Measurements from ENCODE around the gene VPS16. TPM values are rescaled to one million over a fixed set of nuclear protein-coding genes. Genes with fewer than 3 reads are reported as not detected.

Gene VPS16
- polyA plus RNA-seq, 2 of the 4 experiments (the other 2 are of a cell fraction), result 33.0 to 37.5 TPM

GRCh38 chr20:2847802-2848201 is 7.3 kb downstream of the VPS16 start:
- ChIA-PET CTCF (interaction anchor here (14.2 kb wide), 1 partner anchor 94 kb away, joined by 170 read pairs; no protein-coding TSS in a partner anchor), POLR2A (no interaction called here)

GRCh38 chr20:2849529-2849928 is 9.0 kb downstream of the VPS16 start:
- Histone ChIP-seq H3K4me2 (no peak overlapping the region), H3K27ac (no peak overlapping the region), H3K9me3 (no peaks in the 10 kb centered on the region), H3K4me1 (no peaks in the 10 kb centered on the region), H3K4me3 (no peak overlapping the region)
- DNase-seq (ENCODE audit: low read depth in 1 of 2, low spot score in 1 of 2) (no peak), ATAC-seq (no peak), FAIRE-seq (no peak)
- ChIA-PET CTCF (interaction anchor here (0.6 to 14.2 kb wide), 10 partner anchors 9 to 545 kb away, joined by 3 to 170 read pairs (median 5); partner anchors contain the start of genes C20orf141, PCED1A, PTPRA and VPS16), POLR2A (no interaction called here)
- 85% methylated on average over 4 of the region's 4 CpGs for whole genome bisulfite sequencing (ENCODE audit: missing lambda C conversion rate)
- TF ChIP-seq MAFK (IDR thresholded peaks at IDR 0.05; ENCODE audit: partially characterized antibody) (no peak), CBX2 (IDR thresholded peaks at IDR 0.05; ENCODE audit: borderline replicate concordance, low read depth) (no peak), JUN (IDR thresholded peaks at IDR 0.05) (no peak)

More at GRCh38 chr20:2847802-2848201, 7.3 kb downstream of the VPS16 start:
- Histone ChIP-seq H3K4me1 (no peaks in the 10 kb centered on the region), H3K4me2 (no peak overlapping the region), H3K27ac (no peak overlapping the region), H3K4me3 (no peak overlapping the region), H3K9me3 (no peaks in the 10 kb centered on the region)
- TF ChIP-seq EHMT2 (IDR thresholded peaks at IDR 0.05; ENCODE audit: low read depth) (no peak), RFX5 (IDR thresholded peaks at IDR 0.05) (no peak), POLR2A (IDR thresholded peaks at IDR 0.05; ENCODE audit: low read length) (no peak), FOSL2 (IDR thresholded peaks at IDR 0.05) (no peak), FOSL2 (CRISPR knock-in tag; IDR thresholded peaks at IDR 0.05) (no peak), ZNF302 (CRISPR knock-in tag; IDR thresholded peaks at IDR 0.05) (no peak), CHD2 (IDR thresholded peaks at IDR 0.05; ENCODE audit: low read length, partially characterized antibody) (no peak), ZC3H11A (IDR thresholded peaks at IDR 0.05) (no peak), ZSCAN20 (CRISPR knock-in tag; IDR thresholded peaks at IDR 0.05) (no peak), HOXB13 (CRISPR knock-in tag; IDR thresholded peaks at IDR 0.05; ENCODE audit: low read depth) (no peak), CTCF (IDR thresholded peaks at IDR 0.05) (no peak)
- FAIRE-seq (no peak), DNase-seq (ENCODE audit: low read depth in 1 of 2, low spot score in 1 of 2) (no peak), ATAC-seq (no peak)
- 89% methylated on average over 4 of the region's 4 CpGs for WGBS (ENCODE audit: missing lambda C conversion rate)

DNA sequence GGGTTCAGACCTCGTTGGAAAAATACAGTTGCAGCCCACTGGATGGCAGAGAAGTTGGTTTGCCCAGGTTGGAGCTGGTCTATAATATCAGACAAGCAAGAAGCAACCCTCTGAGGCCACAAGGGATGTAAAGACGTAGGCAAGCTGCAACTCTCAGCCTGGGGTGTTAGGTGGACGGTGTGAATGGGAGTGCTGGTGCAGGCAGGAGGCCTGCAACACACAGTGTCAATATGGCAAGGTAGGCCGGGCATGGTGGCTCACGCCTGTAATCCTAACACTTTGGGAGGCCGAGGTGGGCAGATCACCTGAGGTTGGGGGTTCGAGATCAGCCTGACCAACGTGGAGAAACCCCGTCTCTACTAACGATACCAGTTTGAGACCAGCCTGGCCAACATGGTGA is 10.5 kb downstream of the VPS16 start:
- 84% methylated on average over 10 of the region's 10 CpGs for WGBS (ENCODE audit: missing lambda C conversion rate)
- H3K27ac ChIP-seq, result no peak overlapping the region
- CTCF ChIA-PET, result interaction anchor here (0.8 to 14.2 kb wide), 26 partner anchors 11 to 200 kb away, joined by 3 to 170 read pairs (median 6); partner anchors contain the start of genes PCED1A and VPS16
- DNase-seq (ENCODE audit: low read depth in 1 of 2, low spot score in 1 of 2) (no peak), ATAC-seq (no peak), FAIRE-seq (no peak)
- TF ChIP-seq TFCP2L1 (CRISPR knock-in tag; IDR thresholded peaks at IDR 0.05), result no peak
- no peak for TF ChIP-seq POLR2A (IDR thresholded peaks at IDR 0.05; ENCODE audit: low read length)
- no peak for TF ChIP-seq RARB (CRISPR knock-in tag; IDR thresholded peaks at IDR 0.05)
- no peak for TF ChIP-seq SREBF2 (IDR thresholded peaks at IDR 0.05)
- TF ChIP-seq RFX5 (IDR thresholded peaks at IDR 0.05), result no peak
- no peak for TF ChIP-seq CEBPB (IDR thresholded peaks at IDR 0.05)
- no peak for TF ChIP-seq KDM1A (IDR thresholded peaks at IDR 0.05; ENCODE audit: low read depth)
- TF ChIP-seq, protein P1, sequence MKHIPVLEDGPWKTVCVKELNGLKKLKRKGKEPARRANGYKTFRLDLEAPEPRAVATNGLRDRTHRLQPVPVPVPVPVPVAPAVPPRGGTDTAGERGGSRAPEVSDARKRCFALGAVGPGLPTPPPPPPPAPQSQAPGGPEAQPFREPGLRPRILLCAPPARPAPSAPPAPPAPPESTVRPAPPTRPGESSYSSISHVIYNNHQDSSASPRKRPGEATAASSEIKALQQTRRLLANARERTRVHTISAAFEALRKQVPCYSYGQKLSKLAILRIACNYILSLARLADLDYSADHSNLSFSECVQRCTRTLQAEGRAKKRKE (CRISPR knock-in tag; IDR thresholded peaks at IDR 0.05; ENCODE audit: low read depth), result no peak
- TF ChIP-seq CHD2 (IDR thresholded peaks at IDR 0.05; ENCODE audit: low read length, partially characterized antibody), result no peak
- no peak for TF ChIP-seq RAD21 (conservative IDR thresholded peaks at IDR 0.05 in 1 of 2, IDR thresholded peaks at IDR 0.05 in 1 of 2)
- no peak for TF ChIP-seq HMGXB4 (CRISPR knock-in tag; IDR thresholded peaks at IDR 0.05; ENCODE audit: borderline replicate concordance)
- TF ChIP-seq EP300 (IDR thresholded peaks at IDR 0.05), result no peak
- no peak for TF ChIP-seq SMC3 (IDR thresholded peaks at IDR 0.05)
- no peak for TF ChIP-seq FOXS1 (CRISPR knock-in tag; IDR thresholded peaks at IDR 0.05)
- no peak for TF ChIP-seq BHLHE40 (IDR thresholded peaks at IDR 0.05; ENCODE audit: low read depth, low read length)
- TF ChIP-seq RNF2 (IDR thresholded peaks at IDR 0.05; ENCODE audit: borderline replicate concordance, low read depth), result no peak
- TF ChIP-seq JUNB (IDR thresholded peaks at IDR 0.05), result no peak
- TF ChIP-seq, protein P2, sequence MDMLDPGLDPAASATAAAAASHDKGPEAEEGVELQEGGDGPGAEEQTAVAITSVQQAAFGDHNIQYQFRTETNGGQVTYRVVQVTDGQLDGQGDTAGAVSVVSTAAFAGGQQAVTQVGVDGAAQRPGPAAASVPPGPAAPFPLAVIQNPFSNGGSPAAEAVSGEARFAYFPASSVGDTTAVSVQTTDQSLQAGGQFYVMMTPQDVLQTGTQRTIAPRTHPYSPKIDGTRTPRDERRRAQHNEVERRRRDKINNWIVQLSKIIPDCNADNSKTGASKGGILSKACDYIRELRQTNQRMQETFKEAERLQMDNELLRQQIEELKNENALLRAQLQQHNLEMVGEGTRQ (IDR thresholded peaks at IDR 0.05), result no peak
- TF ChIP-seq PBX3 (IDR thresholded peaks at IDR 0.05), result no peak
- TF ChIP-seq JUN (IDR thresholded peaks at IDR 0.05), result no peak
- POLR2A ChIA-PET, result no interaction called here
- no peak overlapping the region for H3K4me3 ChIP-seq
- H3K4me1 ChIP-seq, result no peaks in the 10 kb centered on the region
- no peak overlapping the region for H3K4me2 ChIP-seq
- H3K9me3 ChIP-seq, result no peaks in the 10 kb centered on the region

Data from A549 (cell line).